ENCODE results near the gene WNT3. TPM values are rescaled to one million over a fixed set of nuclear protein-coding genes. Genes with fewer than 3 reads are reported as not detected.

The WNT3 gene
- total RNA-seq, 1 donor from 2014 or later = not detected

DNA sequence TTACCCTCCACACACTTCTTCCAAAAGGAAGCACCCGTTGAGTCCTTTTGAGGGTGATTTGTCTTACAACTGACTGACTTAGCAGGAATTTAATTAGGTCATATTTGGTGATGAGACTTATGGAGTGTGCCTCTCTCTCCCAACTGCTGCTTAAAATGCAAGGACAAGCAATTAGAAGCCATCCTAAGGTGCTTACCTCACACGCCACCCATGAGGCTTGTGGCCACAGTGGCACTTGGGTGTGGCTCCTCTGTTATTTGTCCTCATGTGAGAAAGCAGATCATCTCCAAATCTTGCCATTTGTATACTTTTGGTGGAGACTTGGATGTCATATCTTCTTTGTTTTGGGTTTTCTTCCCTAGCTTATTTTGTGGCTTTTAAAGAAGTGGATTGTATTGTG lies 61.6 kb downstream of the WNT3 start:
- no peak for DNase-seq (ENCODE audit: low spot score in 2 of 2)

DNA sequence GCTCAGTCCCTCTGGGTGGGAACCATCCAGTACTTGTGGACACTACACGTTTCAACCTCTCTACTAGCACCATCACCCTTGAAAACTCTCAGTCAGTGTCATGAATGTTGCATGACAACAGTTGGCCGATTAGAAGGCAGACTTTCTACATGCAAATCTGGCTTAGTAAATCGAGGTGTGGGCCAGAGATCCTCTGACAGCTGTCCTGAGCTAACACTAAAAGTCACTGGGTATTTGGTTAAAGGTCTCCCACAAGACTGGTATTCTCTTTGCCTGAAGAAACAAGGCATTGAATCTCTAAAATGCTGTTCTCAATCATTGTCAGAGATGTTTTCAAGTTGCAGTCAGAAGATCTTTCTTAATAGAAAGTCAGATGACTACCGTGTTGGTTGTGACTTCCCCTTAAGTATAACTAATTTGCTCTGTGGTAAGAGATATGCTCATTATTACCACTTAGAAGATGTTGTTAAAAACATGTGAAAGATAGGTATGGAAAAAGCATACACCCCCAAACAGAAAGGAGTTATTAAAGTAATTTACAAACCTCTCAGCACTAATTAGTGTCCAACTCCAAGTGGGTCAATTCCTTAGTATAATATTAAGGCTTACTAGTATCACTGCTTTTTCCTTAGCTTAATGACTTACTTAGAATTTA lies 62.3 kb downstream of the WNT3 start:
- no peak overlapping the region for H3K27ac ChIP-seq
- TF ChIP-seq, protein P1, sequence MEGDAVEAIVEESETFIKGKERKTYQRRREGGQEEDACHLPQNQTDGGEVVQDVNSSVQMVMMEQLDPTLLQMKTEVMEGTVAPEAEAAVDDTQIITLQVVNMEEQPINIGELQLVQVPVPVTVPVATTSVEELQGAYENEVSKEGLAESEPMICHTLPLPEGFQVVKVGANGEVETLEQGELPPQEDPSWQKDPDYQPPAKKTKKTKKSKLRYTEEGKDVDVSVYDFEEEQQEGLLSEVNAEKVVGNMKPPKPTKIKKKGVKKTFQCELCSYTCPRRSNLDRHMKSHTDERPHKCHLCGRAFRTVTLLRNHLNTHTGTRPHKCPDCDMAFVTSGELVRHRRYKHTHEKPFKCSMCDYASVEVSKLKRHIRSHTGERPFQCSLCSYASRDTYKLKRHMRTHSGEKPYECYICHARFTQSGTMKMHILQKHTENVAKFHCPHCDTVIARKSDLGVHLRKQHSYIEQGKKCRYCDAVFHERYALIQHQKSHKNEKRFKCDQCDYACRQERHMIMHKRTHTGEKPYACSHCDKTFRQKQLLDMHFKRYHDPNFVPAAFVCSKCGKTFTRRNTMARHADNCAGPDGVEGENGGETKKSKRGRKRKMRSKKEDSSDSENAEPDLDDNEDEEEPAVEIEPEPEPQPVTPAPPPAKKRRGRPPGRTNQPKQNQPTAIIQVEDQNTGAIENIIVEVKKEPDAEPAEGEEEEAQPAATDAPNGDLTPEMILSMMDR (IDR thresholded peaks at IDR 0.05) = no peak
- H3K4me1 ChIP-seq = no peaks in the 10 kb centered on the region
- H3K4me3 ChIP-seq = no peak overlapping the region
- H3K36me3 ChIP-seq = peaks cover 6 to 33% of the 10 kb centered on the region in 2 donors
- no peaks in the 10 kb centered on the region for H3K9me3 ChIP-seq
- intact Hi-C loops (cut with DNase I) = no loop called here
- no peak for DNase-seq (ENCODE audit: low spot score in 2 of 2)
- H3K27me3 ChIP-seq = no peaks in the 10 kb centered on the region

More for the DNA sequence above, 61.6 kb downstream of the WNT3 start:
- no peaks in the 10 kb centered on the region for H3K9me3 ChIP-seq
- peaks cover 6 to 30% of the 10 kb centered on the region in 2 donors for H3K36me3 ChIP-seq
- intact Hi-C loops (cut with DNase I) = no loop called here
- TF ChIP-seq, protein P1 (IDR thresholded peaks at IDR 0.05) = no peak
- no peak overlapping the region for H3K27ac ChIP-seq
- H3K4me1 ChIP-seq = no peaks in the 10 kb centered on the region
- no peak overlapping the region for H3K4me3 ChIP-seq
- no peaks in the 10 kb centered on the region for H3K27me3 ChIP-seq

GRCh38 chr17:46753776-46754175 lies 64.7 kb downstream of the WNT3 start:
- DNase-seq (ENCODE audit: low spot score in 2 of 2) = no peak
- peaks cover 6 to 41% of the 10 kb centered on the region in 2 donors for H3K36me3 ChIP-seq
- H3K27ac ChIP-seq = no peak overlapping the region
- H3K9me3 ChIP-seq = no peaks in the 10 kb centered on the region
- no peaks in the 10 kb centered on the region for H3K4me1 ChIP-seq
- H3K4me3 ChIP-seq = no peak overlapping the region
- TF ChIP-seq, protein P1 (IDR thresholded peaks at IDR 0.05) = no peak
- no peaks in the 10 kb centered on the region for H3K27me3 ChIP-seq
- intact Hi-C loops (cut with DNase I) = no loop called here

DNA sequence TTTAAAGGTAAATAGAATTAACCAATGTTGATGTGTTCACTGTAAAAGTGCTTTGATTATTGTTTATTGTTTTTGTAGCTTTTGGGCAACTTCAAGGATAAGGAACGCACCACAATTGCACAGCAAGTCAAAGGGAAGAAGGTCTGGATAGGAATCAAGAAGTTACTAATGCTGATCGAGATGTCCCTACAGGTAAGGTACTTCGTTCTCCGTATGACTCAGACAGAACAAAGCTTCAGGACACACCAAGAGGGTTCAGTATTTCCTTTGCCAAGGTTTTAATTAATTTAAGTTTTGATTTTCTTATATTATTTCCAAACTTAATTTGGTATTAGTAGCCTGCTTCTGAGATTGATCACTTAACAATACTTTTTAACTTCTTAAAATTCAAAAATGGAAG lies 67.1 kb downstream of the WNT3 start:
- H3K27me3 ChIP-seq = no peaks in the 10 kb centered on the region
- no peaks in the 10 kb centered on the region for H3K9me3 ChIP-seq
- H3K36me3 ChIP-seq = peaks cover 9 to 41% of the 10 kb centered on the region in 2 donors
- no peaks in the 10 kb centered on the region for H3K4me1 ChIP-seq
- TF ChIP-seq, protein P1 (IDR thresholded peaks at IDR 0.05) = no peak
- no peak for DNase-seq (ENCODE audit: low spot score in 2 of 2)
- intact Hi-C loops (cut with DNase I) = no loop called here
- no peak overlapping the region for H3K27ac ChIP-seq
- H3K4me3 ChIP-seq = no peak overlapping the region

GRCh38 chr17:46745376-46745775 lies 73.1 kb downstream of the WNT3 start:
- Histone ChIP-seq H3K4me1 (no peaks in the 10 kb centered on the region), H3K4me3 (no peak overlapping the region), H3K27me3 (no peaks in the 10 kb centered on the region), H3K27ac (no peak overlapping the region), H3K36me3 (peaks cover 8 to 10% of the 10 kb centered on the region in 2 donors), H3K9me3 (no peaks in the 10 kb centered on the region)
- TF ChIP-seq, protein P1 (IDR thresholded peaks at IDR 0.05) = no peak
- intact Hi-C loops (cut with DNase I) = no loop called here
- no peak for DNase-seq (ENCODE audit: low spot score in 2 of 2)

All from ascending aorta (tissue), 2 donors.